Tibial artery (tissue), 4 donors: ENCODE data around the gene MSRB3.
A peak's percentile ranks its signal among the peaks of the same experiment; 100 is the strongest.

Source experiments
- DNase-seq, 2 donors: peaks; one replicate each; pipeline ENCODE4 v3.0.0-alpha.2; 2019
- H3K27ac ChIP-seq, 2 donors: fragments of 200-600 bp; sonication (generic) in 1 of 2; 1 replicate in 1 of 2; 2 replicates in 1 of 2; pipeline ENCODE4 v1.5.1; 2018 to 2019; ENCODE audit warnings: mild to moderate bottlenecking in 1 of 2
- H3K27me3 ChIP-seq, 2 donors: fragments of 200-600 bp; sonication (generic) in 1 of 2; one replicate each; pipeline versions ENCODE4 v1.5.1 to v1.6.0; 2016 to 2019
- H3K36me3 ChIP-seq, 3 donors: fragments of 200-600 bp; sonication (generic) in 2 of 3; one replicate each; pipeline ENCODE4 v1.5.1; 2016 to 2019; ENCODE audit warnings: mild to moderate bottlenecking in 2 of 3
- H3K4me1 ChIP-seq, 4 donors: fragments of 200-600 bp; sonication (generic) in 2 of 4; 1 replicate in 3 of 4; 2 replicates in 1 of 4; pipeline ENCODE4 v1.5.1; 2016 to 2019
- H3K4me3 ChIP-seq, 2 donors: fragments of 200-600 bp; sonication (generic) in 1 of 2; 1 replicate in 1 of 2; 2 replicates in 1 of 2; pipeline ENCODE4 v1.5.1; 2018 to 2019; ENCODE audit warnings: mild to moderate bottlenecking in 2 of 2
- H3K9me3 ChIP-seq, 3 donors: fragments of 200-600 bp; sonication (generic) in 1 of 3; one replicate each; pipeline ENCODE4 v1.5.1; 2016 to 2019
- CTCF ChIP-seq, 2 experiments: fragments of 200-600 bp in 1 of 2; fragments of 450-650 bp in 1 of 2; IDR thresholded peaks; one replicate each; pipeline ENCODE4 v1.5.1; 2017 to 2019; ENCODE audit warnings: antibody characterized with exemption in 2 of 2, mild to moderate bottlenecking in 1 of 2, moderate library complexity in 1 of 2
- intact Hi-C: fragments of 100-400 bp; cut with DNase I; formaldehyde crosslinking; loops from one replicate; pipeline ENCODE4 v1.15.0; 2023; ENCODE audit warnings: low total_unique reads

MSRB3 gene

GRCh38 chr12:65278576-65279368 lies at the start of gene MSRB3:
Gene MSRB3 (plus strand): TSS chr12:65278683. CDS start chr12:65308580, 29,897 bp downstream.
- no peaks in the 10 kb centered on the region for H3K9me3 ChIP-seq
- peak; percentile 69 to 92 for DNase-seq
- TF ChIP-seq CTCF (IDR thresholded peaks at IDR 0.05): no peak
- peaks cover 0 to 55% (median 24%) of the 10 kb centered on the region in 4 donors for H3K4me1 ChIP-seq
- H3K4me3 ChIP-seq: peak within 1 kb of the TSS; percentile 86 to 98
- no peaks in the 10 kb centered on the region for H3K27me3 ChIP-seq
- intact Hi-C loops: loop anchor here (10.0 kb wide), 1 partner anchor 114 kb away; the partner anchor contains the start of gene LEMD3
- H3K27ac ChIP-seq: peak within 1 kb of the TSS; percentile 97 to 100
- no peaks in the 10 kb centered on the region for H3K36me3 ChIP-seq

- intact Hi-C loops: no loop called here
- peaks cover 7 to 27% (median 13%) of the 10 kb centered on the region in 3 donors for H3K36me3 ChIP-seq
- DNase-seq: no peak
- no peaks in the 10 kb centered on the region for H3K27me3 ChIP-seq
- no peaks in the 10 kb centered on the region for H3K4me1 ChIP-seq
- no peak overlapping the region for H3K27ac ChIP-seq
- peaks cover 3 to 12% (median 9%) of the 10 kb centered on the region in 3 donors for H3K9me3 ChIP-seq
- no peak for TF ChIP-seq CTCF (IDR thresholded peaks at IDR 0.05)
- H3K4me3 ChIP-seq: no peak overlapping the region
Measured at GRCh38 chr12:65229441-65229840, 49.0 kb upstream of the MSRB3 start.

- intact Hi-C loops: loop anchor here (10.0 kb wide), 1 partner anchor 338 kb away; no protein-coding TSS in a partner anchor
- Histone ChIP-seq H3K36me3 (peaks cover 7 to 17% (median 13%) of the 10 kb centered on the region in 3 donors), H3K4me3 (no peak overlapping the region), H3K27me3 (no peaks in the 10 kb centered on the region), H3K27ac (no peak overlapping the region), H3K4me1 (no peaks in the 10 kb centered on the region), H3K9me3 (peaks cover 3 to 12% (median 9%) of the 10 kb centered on the region in 3 donors)
- DNase-seq: no peak
- peak; percentile 43 to 45 for TF ChIP-seq CTCF (IDR thresholded peaks at IDR 0.05)
Measured at GRCh38 chr12:65232476-65233077, 45.9 kb upstream of the MSRB3 start.

GRCh38 chr12:65237153-65237552 lies 41.3 kb upstream of the MSRB3 start:
- DNase-seq: no peak
- Histone ChIP-seq H3K27ac (no peak overlapping the region), H3K36me3 (peaks cover 0 to 16% (median 7%) of the 10 kb centered on the region in 3 donors), H3K9me3 (no peaks in the 10 kb centered on the region), H3K27me3 (no peaks in the 10 kb centered on the region), H3K4me3 (no peak overlapping the region), H3K4me1 (no peaks in the 10 kb centered on the region)
- no peak for TF ChIP-seq CTCF (IDR thresholded peaks at IDR 0.05)
- intact Hi-C loops: loop anchor here (10.0 kb wide), 1 partner anchor 342 kb away; no protein-coding TSS in a partner anchor

GRCh38 chr12:65238609-65239008 lies 39.9 kb upstream of the MSRB3 start:
- no peak for TF ChIP-seq CTCF (IDR thresholded peaks at IDR 0.05)
- H3K36me3 ChIP-seq: peaks cover 6 to 30% (median 21%) of the 10 kb centered on the region in 3 donors
- no peak overlapping the region for H3K4me3 ChIP-seq
- DNase-seq: no peak
- no peak overlapping the region for H3K27ac ChIP-seq
- no peaks in the 10 kb centered on the region for H3K4me1 ChIP-seq
- intact Hi-C loops: loop anchor here (10.0 kb wide), 1 partner anchor 344 kb away; no protein-coding TSS in a partner anchor
- H3K9me3 ChIP-seq: no peaks in the 10 kb centered on the region
- H3K27me3 ChIP-seq: no peaks in the 10 kb centered on the region
